B cell (primary cell): ENCODE measurements around the gene PIK3AP1. TPM values are rescaled to one million over a fixed set of nuclear protein-coding genes. Genes with fewer than 3 reads are reported as not detected.

ENCODE experiments used
- ATAC-seq: fragments of 200-7000 bp; cut with Tn5 transposase; one replicate; pipeline ENCODE4 v1.10.0; 2021; ENCODE audit warnings: low read depth, mild to moderate bottlenecking, moderate number of reproducible peaks, moderate library complexity
- CTCF ChIA-PET: fragments of 350-600 bp; sonication (Branson Sonifier 250); formaldehyde crosslinking; loops from one replicate; lab custom pipeline; 2021; ENCODE audit warnings: antibody characterized with exemption, inconsistent platforms; lab: Charles Lee
- POLR2A ChIA-PET: fragments of 350-600 bp; sonication (Branson Sonifier 250); formaldehyde crosslinking; loops from one replicate; lab custom pipeline; 2021; ENCODE audit warnings: antibody characterized with exemption; lab: Charles Lee
- DNase-seq: peaks from one replicate; pipeline ENCODE4 v3.0.0; 2013
- H2AFZ ChIP-seq: 2 replicates; pipeline ENCODE4 v1.6.1; 2012; ENCODE audit warnings: mild to moderate bottlenecking, low read depth, low read length; ENCODE audit not compliant: insufficient read depth, poor library complexity, severe bottlenecking
- H3K27ac ChIP-seq, 2 donors: 1 replicate in 1 of 2; 2 replicates in 1 of 2; pipeline ENCODE4 v1.5.1; 2012 to 2013; ENCODE audit warnings: low read length in 2 of 2, mild to moderate bottlenecking in 2 of 2, moderate library complexity in 1 of 2
- H3K27me3 ChIP-seq, 4 experiments: fragments of 200-600 bp in 1 of 4; sonication (generic) in 1 of 4; replicated peaks in 1 of 4; 1 replicate in 2 of 4; 2 replicates in 2 of 4; pipeline versions ENCODE4 v1.6.1 to v1.7.0; 2013 to 2016; ENCODE audit warnings: low read length in 3 of 4, mild to moderate bottlenecking in 2 of 4, mixed read lengths in 1 of 4, moderate library complexity in 1 of 4; ENCODE audit not compliant: insufficient read depth in 4 of 4, control insufficient read depth in 3 of 4; ENCODE audit errors: control extremely low read depth in 1 of 4
- H3K36me3 ChIP-seq, 2 experiments: replicated peaks in 1 of 2; 1 replicate in 1 of 2; 2 replicates in 1 of 2; pipeline versions ENCODE4 v1.6.1 to v1.7.1; 2013; ENCODE audit warnings: low read length in 1 of 2; ENCODE audit not compliant: insufficient read depth in 2 of 2, control insufficient read depth in 1 of 2; ENCODE audit errors: control extremely low read depth in 1 of 2, extremely low read depth in 1 of 2
- H3K4me1 ChIP-seq, 2 donors: fragments of 200-600 bp in 1 of 2; sonication (generic) in 1 of 2; 1 replicate in 1 of 2; 2 replicates in 1 of 2; pipeline versions ENCODE4 v1.5.1 to v1.6.1; 2013 to 2017; ENCODE audit warnings: low read length in 2 of 2; ENCODE audit not compliant: control insufficient read depth in 2 of 2, insufficient read depth in 2 of 2
- H3K4me2 ChIP-seq: replicated peaks from 2 replicates; pipeline ENCODE3; 2012; ENCODE audit warnings: mild to moderate bottlenecking, low read depth, low read length; ENCODE audit not compliant: poor library complexity, severe bottlenecking
- H3K4me3 ChIP-seq, 5 experiments: fragments of 200-600 bp in 1 of 5; sonication (generic) in 1 of 5; 1 replicate in 3 of 5; 2 replicates in 2 of 5; pipeline versions ENCODE4 v1.5.1 to v1.7.0; 2011 to 2016; ENCODE audit warnings: low read length in 4 of 5, mild to moderate bottlenecking in 4 of 5, low read depth in 2 of 5, control low read depth in 1 of 5, moderate library complexity in 1 of 5; ENCODE audit not compliant: insufficient read depth in 1 of 5; ENCODE audit errors: control extremely low read depth in 1 of 5, extremely low read depth in 1 of 5
- H3K79me2 ChIP-seq: fragments of 200-600 bp; sonication (generic); one replicate; pipeline ENCODE4 v1.6.0; 2016; ENCODE audit warnings: low read length; ENCODE audit not compliant: control insufficient read depth, insufficient read depth
- H3K9ac ChIP-seq: fragments of 200-600 bp; sonication (generic); 2 replicates; pipeline ENCODE4 v1.6.1; 2017; ENCODE audit warnings: mild to moderate bottlenecking, low read length, moderate library complexity
- H3K9me3 ChIP-seq, 3 donors: one replicate each; pipeline versions ENCODE4 v1.6.1 to v1.7.1; 2013; ENCODE audit warnings: low read length in 2 of 3; ENCODE audit not compliant: control insufficient read depth in 2 of 3, insufficient read depth in 1 of 3; ENCODE audit errors: control extremely low read depth in 1 of 3
- H4K20me1 ChIP-seq: 2 replicates; pipeline ENCODE4 v1.6.0; 2012; ENCODE audit warnings: mild to moderate bottlenecking, low read length; ENCODE audit not compliant: insufficient read depth, control insufficient read depth, poor library complexity, severe bottlenecking
- H3K27ac Mint-ChIP-seq: one replicate; pipeline ENCODE4 v1.8.0; 2021; ENCODE audit warnings: mixed read lengths
- H3K27me3 Mint-ChIP-seq: one replicate; pipeline ENCODE4 v1.8.0; 2021; ENCODE audit warnings: mixed read lengths
- H3K4me1 Mint-ChIP-seq: one replicate; pipeline ENCODE4 v1.8.0; 2021; ENCODE audit warnings: mixed read lengths
- H3K4me3 Mint-ChIP-seq: one replicate; pipeline ENCODE4 v1.8.0; 2021; ENCODE audit warnings: mixed read lengths
- H3K9me3 Mint-ChIP-seq: one replicate; pipeline ENCODE4 v1.8.0; 2022; ENCODE audit warnings: mixed read lengths; ENCODE audit not compliant: insufficient read depth
- CTCF ChIP-seq: fragments of 200-600 bp; IDR thresholded peaks from one replicate; pipeline ENCODE4 v1.8.0; 2022; ENCODE audit warnings: antibody characterized with exemption, mild to moderate bottlenecking
- EZH2 ChIP-seq: IDR thresholded peaks from 2 replicates; pipeline ENCODE4 v1.6.1; 2012; ENCODE audit warnings: borderline replicate concordance, low read depth, mild to moderate bottlenecking, moderate library complexity, low read length; ENCODE audit not compliant: insufficient read depth, poor library complexity, severe bottlenecking
- WGBS: methylation state at CpG from one replicate; pipeline ENCODE4 v1.1.5; 2013; ENCODE audit warnings: missing lambda C conversion rate; ENCODE audit not compliant: insufficient coverage; 5-methylcytosine and 5-hydroxymethylcytosine counted together
- intact Hi-C: fragments of 100-400 bp; cut with micrococcal nuclease; formaldehyde crosslinking; loops from one replicate; pipeline ENCODE4 v1.10.0; 2022
- polyA plus RNA-seq: library from polyadenylated mRNA; depleted of rRNA; stranded (reverse); fragments of >200 nt; gene quantifications from 2 replicates; pipeline ENCODE4 v1.2.3, GENCODE V29; 2012
- total RNA-seq, 2 donors: library from RNA; stranded (reverse); fragments of 120-200 nt in 1 of 2; gene quantifications; 1 replicate in 1 of 2; 2 replicates in 1 of 2; pipeline versions ENCODE4 v1.2.3 to v1.2.4, GENCODE V29; 2013 to 2022

Gene PIK3AP1
- total and polyA plus RNA-seq, 2 donors (not counting 1 experiment from before 2014, with no cell fraction given), result 125 to 130 TPM

GRCh38 chr10:96703358-96703757 lies 17.0 kb downstream of the PIK3AP1 start:
- no peaks in the 10 kb centered on the region for H3K9me3 Mint-ChIP-seq
- peak overlapping the region; percentile 79 for H3K27ac Mint-ChIP-seq
- intact Hi-C loops, result loop anchor here (1.0 to 5.0 kb wide), 3 partner anchors 58 to 129 kb away; partner anchors contain the start of genes LCOR and TM9SF3
- POLR2A ChIA-PET, result interaction anchor here (1.3 kb wide), 1 partner anchor 34 kb away, joined by 3 read pairs; no protein-coding TSS in a partner anchor
- no peaks in the 10 kb centered on the region for H3K9me3 ChIP-seq
- CTCF ChIA-PET, result interaction anchor here (1.0 to 5.0 kb wide), 3 partner anchors 14 to 62 kb away, joined by 5 to 31 read pairs (median 5); no protein-coding TSS in a partner anchor
- peak overlapping the region; percentile 71 for H3K4me3 Mint-ChIP-seq
- H3K4me2 ChIP-seq, result peak overlapping the region; percentile 78
- H3K27me3 Mint-ChIP-seq, result no peaks in the 10 kb centered on the region
- no peaks in the 10 kb centered on the region for H3K27me3 ChIP-seq
- no peaks in the 10 kb centered on the region for H4K20me1 ChIP-seq
- ATAC-seq, result peak; percentile 25
- H3K9ac ChIP-seq, result peak overlapping the region; percentile 47
- H3K79me2 ChIP-seq, result peaks cover 89% of the 10 kb centered on the region
- peak; percentile 72 for DNase-seq
- H3K27ac ChIP-seq, result peak overlapping the region; percentile 88 to 92
- no peak overlapping the region for H2AFZ ChIP-seq
- no CpG with 5 or more reads among the region's 4 CpGs for WGBS
- H3K4me3 ChIP-seq, result peak overlapping the region in 4 of 5 experiments; percentile 21 to 54 (median 30)
- TF ChIP-seq EZH2 (no peak), CTCF (no peak)
- peaks cover 74 to 81% of the 10 kb centered on the region in 2 donors for H3K4me1 ChIP-seq
- peaks cover 71% of the 10 kb centered on the region for H3K4me1 Mint-ChIP-seq
- H3K36me3 ChIP-seq, result peaks cover 7% of the 10 kb centered on the region in 2 experiments

GRCh38 chr10:96701265-96701664 lies 19.0 kb downstream of the PIK3AP1 start:
- no peaks in the 10 kb centered on the region for H3K27me3 Mint-ChIP-seq
- no peaks in the 10 kb centered on the region for H3K9me3 Mint-ChIP-seq
- Histone ChIP-seq H3K27me3 (no peaks in the 10 kb centered on the region), H2AFZ (no peak overlapping the region), H3K4me3 (peak overlapping the region; percentile 5 to 97 (median 81)), H3K27ac (peak overlapping the region; percentile 88 to 92), H3K4me2 (peak overlapping the region; percentile 78), H3K9ac (peak overlapping the region; percentile 89), H3K79me2 (peaks cover 89% of the 10 kb centered on the region), H3K36me3 (peaks cover 0 to 7% of the 10 kb centered on the region in 2 experiments), H4K20me1 (peaks cover 6% of the 10 kb centered on the region), H3K4me1 (peaks cover 75 to 80% of the 10 kb centered on the region in 2 donors), H3K9me3 (no peaks in the 10 kb centered on the region)
- DNase-seq (no peak), ATAC-seq (no peak)
- peak overlapping the region; percentile 96 for H3K27ac Mint-ChIP-seq
- WGBS, result no CpG with 5 or more reads among the region's 3 CpGs
- POLR2A ChIA-PET, result interaction anchor here (0.5 to 4.2 kb wide), 13 partner anchors 9 to 596 kb away, joined by 3 to 24 read pairs (median 3); partner anchors contain the start of gene PIK3AP1
- CTCF ChIA-PET, result interaction anchor here (0.9 to 3.5 kb wide), 12 partner anchors 17 to 88 kb away, joined by 3 to 27 read pairs (median 4); no protein-coding TSS in a partner anchor
- TF ChIP-seq EZH2 (no peak), CTCF (no peak)
- intact Hi-C loops, result loop anchor here (2.0 to 5.0 kb wide), 4 partner anchors 14 to 131 kb away; partner anchors contain the start of genes LCOR and TM9SF3
- peaks cover 73% of the 10 kb centered on the region for H3K4me1 Mint-ChIP-seq
- peak overlapping the region; percentile 98 for H3K4me3 Mint-ChIP-seq
